WTC11 (cell line): ENCODE data around the gene H6PD. TPM values are rescaled to one million over a fixed set of nuclear protein-coding genes. Genes with fewer than 3 reads are reported as not detected.

Source experiments
- ATAC-seq: fragments of 200-7000 bp; cut with Tn5 transposase; 2 replicates; pipeline ENCODE4 v1.10.0; 2021; ENCODE audit warnings: mild to moderate bottlenecking, moderate library complexity
- CTCF ChIA-PET: fragments of 300-600 bp; sonication (Branson Sonifier 250); formaldehyde crosslinking; loops from one replicate; lab custom pipeline; 2021; ENCODE audit warnings: antibody characterized with exemption; lab: Charles Lee
- POLR2A ChIA-PET: fragments of 350-600 bp; sonication (Branson Sonifier 250); formaldehyde crosslinking; loops from one replicate; lab custom pipeline; 2021; ENCODE audit warnings: antibody characterized with exemption; lab: Charles Lee
- DNase-seq: peaks from one replicate; pipeline ENCODE4 v3.0.0; 2021; ENCODE audit warnings: low spot score
- H3K27ac Mint-ChIP-seq: 2 replicates; pipeline ENCODE4 v1.8.0; 2021; ENCODE audit warnings: mixed read lengths
- H3K27me3 Mint-ChIP-seq: 2 replicates; pipeline ENCODE4 v1.8.0; 2021; ENCODE audit warnings: low read depth, mild to moderate bottlenecking, moderate library complexity, mixed read lengths
- H3K36me3 Mint-ChIP-seq: 2 replicates; pipeline ENCODE4 v1.8.0; 2021; ENCODE audit warnings: mixed read lengths
- H3K4me1 Mint-ChIP-seq: 2 replicates; pipeline ENCODE4 v1.8.0; 2022; ENCODE audit warnings: mixed read lengths
- H3K4me3 Mint-ChIP-seq: 2 replicates; pipeline ENCODE4 v1.8.0; 2021; ENCODE audit warnings: mild to moderate bottlenecking, moderate library complexity, mixed read lengths
- H3K9me3 Mint-ChIP-seq: 2 replicates; pipeline ENCODE4 v1.8.0; 2021; ENCODE audit warnings: mixed read lengths
- ATF1 ChIP-seq: sonication (generic); formaldehyde crosslinking; IDR thresholded peaks from 2 replicates; pipeline ENCODE4 v1.8.1; 2023; ENCODE audit warnings: mild to moderate bottlenecking, moderate library complexity, missing genetic modification reagents
- ATF3 ChIP-seq: sonication (generic); formaldehyde crosslinking; conservative IDR thresholded peaks from 2 replicates; pipeline ENCODE4 v1.8.1; 2022; ENCODE audit warnings: mild to moderate bottlenecking, missing genetic modification reagents
- CBFB ChIP-seq: sonication (generic); formaldehyde crosslinking; IDR thresholded peaks from 2 replicates; pipeline ENCODE4 v1.8.1; 2022; ENCODE audit warnings: mild to moderate bottlenecking, low read depth, missing genetic modification reagents
- E2F4 ChIP-seq: sonication (generic); formaldehyde crosslinking; IDR thresholded peaks from 2 replicates; pipeline ENCODE4 v1.8.1; 2022; ENCODE audit warnings: low read depth, mild to moderate bottlenecking, moderate library complexity, missing genetic modification reagents, borderline replicate concordance
- ERG ChIP-seq: fragments of 250-450 bp; sonication (Bioruptor Pico); IDR thresholded peaks from 2 replicates; pipeline ENCODE4 v1.8.0; 2021; ENCODE audit warnings: mild to moderate bottlenecking
- GRHL2 ChIP-seq: fragments of 250-450 bp; sonication (Bioruptor Pico); IDR thresholded peaks from 2 replicates; pipeline ENCODE4 v1.8.0; 2022; ENCODE audit warnings: mild to moderate bottlenecking, moderate library complexity; ENCODE audit not compliant: insufficient replicate concordance, severe bottlenecking
- MXD4 ChIP-seq: fragments of 250-450 bp; sonication (Bioruptor Pico); IDR thresholded peaks from 2 replicates; pipeline ENCODE4 v1.8.0; 2021; ENCODE audit warnings: mild to moderate bottlenecking, moderate library complexity, borderline replicate concordance
- TEAD4 ChIP-seq: sonication (generic); formaldehyde crosslinking; IDR thresholded peaks from 2 replicates; pipeline ENCODE4 v1.8.0; 2022; ENCODE audit warnings: mild to moderate bottlenecking, missing genetic modification reagents
- USF1 ChIP-seq: sonication (generic); formaldehyde crosslinking; IDR thresholded peaks from 2 replicates; pipeline ENCODE4 v1.8.0; 2022; ENCODE audit warnings: mild to moderate bottlenecking, missing genetic modification reagents
- ZBTB21 ChIP-seq: sonication (generic); formaldehyde crosslinking; IDR thresholded peaks from 2 replicates; pipeline ENCODE4 v1.8.1; 2023; ENCODE audit warnings: mild to moderate bottlenecking, missing genetic modification reagents, borderline replicate concordance
- ZNF121 ChIP-seq: sonication (generic); formaldehyde crosslinking; IDR thresholded peaks from 2 replicates; pipeline ENCODE4 v1.8.0; 2023; ENCODE audit warnings: missing genetic modification reagents
- total RNA-seq: library from RNA; stranded (reverse); gene quantifications from 3 replicates; pipeline ENCODE4 v1.2.3, GENCODE V29; 2021
- TF ChIP-seq, protein P1 (sequence below): sonication (generic); formaldehyde crosslinking; IDR thresholded peaks from 2 replicates; pipeline ENCODE4 v1.8.1; 2022; ENCODE audit warnings: mild to moderate bottlenecking, moderate library complexity, missing genetic modification reagents
- TF ChIP-seq, protein P2 (sequence below): sonication (generic); formaldehyde crosslinking; IDR thresholded peaks from 2 replicates; pipeline ENCODE4 v1.8.0; 2022; ENCODE audit warnings: missing genetic modification reagents
- TF ChIP-seq, protein P3 (sequence below): sonication (generic); formaldehyde crosslinking; IDR thresholded peaks from 2 replicates; pipeline ENCODE4 v1.8.1; 2023; ENCODE audit warnings: mild to moderate bottlenecking, missing genetic modification reagents, borderline replicate concordance
- TF ChIP-seq, protein P4 (sequence below): sonication (generic); formaldehyde crosslinking; IDR thresholded peaks from 2 replicates; pipeline ENCODE4 v1.8.1; 2022; ENCODE audit warnings: low read depth, missing genetic modification reagents, borderline replicate concordance

H6PD gene
- total RNA-seq, 1 experiment from 2014 or later, result 7.4 TPM

- TF ChIP-seq, protein P1, sequence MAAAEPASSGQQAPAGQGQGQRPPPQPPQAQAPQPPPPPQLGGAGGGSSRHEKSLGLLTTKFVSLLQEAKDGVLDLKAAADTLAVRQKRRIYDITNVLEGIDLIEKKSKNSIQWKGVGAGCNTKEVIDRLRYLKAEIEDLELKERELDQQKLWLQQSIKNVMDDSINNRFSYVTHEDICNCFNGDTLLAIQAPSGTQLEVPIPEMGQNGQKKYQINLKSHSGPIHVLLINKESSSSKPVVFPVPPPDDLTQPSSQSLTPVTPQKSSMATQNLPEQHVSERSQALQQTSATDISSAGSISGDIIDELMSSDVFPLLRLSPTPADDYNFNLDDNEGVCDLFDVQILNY, result no peak
These were observed 11.1 kb downstream of the H6PD start (continued) for GRCh38 chr1:9245661-9246060.

- H3K27me3 Mint-ChIP-seq, result no peaks in the 10 kb centered on the region
- no peaks in the 10 kb centered on the region for H3K36me3 Mint-ChIP-seq
- no peak for ATAC-seq
- no peak for DNase-seq
- ChIA-PET CTCF (interaction anchor here (1.2 to 10.2 kb wide), 5 partner anchors 12 to 241 kb away, joined by 3 to 154 read pairs (median 5); partner anchors contain the start of gene H6PD), POLR2A (no interaction called here)
- no peak overlapping the region for H3K4me3 Mint-ChIP-seq
- H3K4me1 Mint-ChIP-seq, result peaks cover 32% of the 10 kb centered on the region
- no peaks in the 10 kb centered on the region for H3K9me3 Mint-ChIP-seq
- TF ChIP-seq MXD4 (CRISPR knock-in tag) (no peak), ATF3 (CRISPR knock-in tag) (no peak), ATF1 (CRISPR knock-in tag) (no peak), TEAD4 (CRISPR knock-in tag) (no peak), ZNF121 (CRISPR knock-in tag) (no peak), CBFB (CRISPR knock-in tag) (no peak)
- TF ChIP-seq, protein P2, sequence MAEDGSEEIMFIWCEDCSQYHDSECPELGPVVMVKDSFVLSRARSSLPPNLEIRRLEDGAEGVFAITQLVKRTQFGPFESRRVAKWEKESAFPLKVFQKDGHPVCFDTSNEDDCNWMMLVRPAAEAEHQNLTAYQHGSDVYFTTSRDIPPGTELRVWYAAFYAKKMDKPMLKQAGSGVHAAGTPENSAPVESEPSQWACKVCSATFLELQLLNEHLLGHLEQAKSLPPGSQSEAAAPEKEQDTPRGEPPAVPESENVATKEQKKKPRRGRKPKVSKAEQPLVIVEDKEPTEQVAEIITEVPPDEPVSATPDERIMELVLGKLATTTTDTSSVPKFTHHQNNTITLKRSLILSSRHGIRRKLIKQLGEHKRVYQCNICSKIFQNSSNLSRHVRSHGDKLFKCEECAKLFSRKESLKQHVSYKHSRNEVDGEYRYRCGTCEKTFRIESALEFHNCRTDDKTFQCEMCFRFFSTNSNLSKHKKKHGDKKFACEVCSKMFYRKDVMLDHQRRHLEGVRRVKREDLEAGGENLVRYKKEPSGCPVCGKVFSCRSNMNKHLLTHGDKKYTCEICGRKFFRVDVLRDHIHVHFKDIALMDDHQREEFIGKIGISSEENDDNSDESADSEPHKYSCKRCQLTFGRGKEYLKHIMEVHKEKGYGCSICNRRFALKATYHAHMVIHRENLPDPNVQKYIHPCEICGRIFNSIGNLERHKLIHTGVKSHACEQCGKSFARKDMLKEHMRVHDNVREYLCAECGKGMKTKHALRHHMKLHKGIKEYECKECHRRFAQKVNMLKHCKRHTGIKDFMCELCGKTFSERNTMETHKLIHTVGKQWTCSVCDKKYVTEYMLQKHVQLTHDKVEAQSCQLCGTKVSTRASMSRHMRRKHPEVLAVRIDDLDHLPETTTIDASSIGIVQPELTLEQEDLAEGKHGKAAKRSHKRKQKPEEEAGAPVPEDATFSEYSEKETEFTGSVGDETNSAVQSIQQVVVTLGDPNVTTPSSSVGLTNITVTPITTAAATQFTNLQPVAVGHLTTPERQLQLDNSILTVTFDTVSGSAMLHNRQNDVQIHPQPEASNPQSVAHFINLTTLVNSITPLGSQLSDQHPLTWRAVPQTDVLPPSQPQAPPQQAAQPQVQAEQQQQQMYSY, result no peak
- TF ChIP-seq, protein P3, sequence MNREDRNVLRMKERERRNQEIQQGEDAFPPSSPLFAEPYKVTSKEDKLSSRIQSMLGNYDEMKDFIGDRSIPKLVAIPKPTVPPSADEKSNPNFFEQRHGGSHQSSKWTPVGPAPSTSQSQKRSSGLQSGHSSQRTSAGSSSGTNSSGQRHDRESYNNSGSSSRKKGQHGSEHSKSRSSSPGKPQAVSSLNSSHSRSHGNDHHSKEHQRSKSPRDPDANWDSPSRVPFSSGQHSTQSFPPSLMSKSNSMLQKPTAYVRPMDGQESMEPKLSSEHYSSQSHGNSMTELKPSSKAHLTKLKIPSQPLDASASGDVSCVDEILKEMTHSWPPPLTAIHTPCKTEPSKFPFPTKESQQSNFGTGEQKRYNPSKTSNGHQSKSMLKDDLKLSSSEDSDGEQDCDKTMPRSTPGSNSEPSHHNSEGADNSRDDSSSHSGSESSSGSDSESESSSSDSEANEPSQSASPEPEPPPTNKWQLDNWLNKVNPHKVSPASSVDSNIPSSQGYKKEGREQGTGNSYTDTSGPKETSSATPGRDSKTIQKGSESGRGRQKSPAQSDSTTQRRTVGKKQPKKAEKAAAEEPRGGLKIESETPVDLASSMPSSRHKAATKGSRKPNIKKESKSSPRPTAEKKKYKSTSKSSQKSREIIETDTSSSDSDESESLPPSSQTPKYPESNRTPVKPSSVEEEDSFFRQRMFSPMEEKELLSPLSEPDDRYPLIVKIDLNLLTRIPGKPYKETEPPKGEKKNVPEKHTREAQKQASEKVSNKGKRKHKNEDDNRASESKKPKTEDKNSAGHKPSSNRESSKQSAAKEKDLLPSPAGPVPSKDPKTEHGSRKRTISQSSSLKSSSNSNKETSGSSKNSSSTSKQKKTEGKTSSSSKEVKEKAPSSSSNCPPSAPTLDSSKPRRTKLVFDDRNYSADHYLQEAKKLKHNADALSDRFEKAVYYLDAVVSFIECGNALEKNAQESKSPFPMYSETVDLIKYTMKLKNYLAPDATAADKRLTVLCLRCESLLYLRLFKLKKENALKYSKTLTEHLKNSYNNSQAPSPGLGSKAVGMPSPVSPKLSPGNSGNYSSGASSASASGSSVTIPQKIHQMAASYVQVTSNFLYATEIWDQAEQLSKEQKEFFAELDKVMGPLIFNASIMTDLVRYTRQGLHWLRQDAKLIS (CRISPR knock-in tag), result no peak
- H3K27ac Mint-ChIP-seq, result no peak overlapping the region
These were observed 11.6 kb downstream of the H6PD start for GRCh38 chr1:9246215-9246614.

GRCh38 chr1:9246841-9247785 lies 12.5 kb downstream of the H6PD start:
- ATAC-seq, result peak; percentile 19; the same call in 1 of the 2 replicates
- CTCF ChIA-PET, result interaction anchor here (0.8 to 10.2 kb wide), 14 partner anchors 7 to 242 kb away, joined by 3 to 154 read pairs (median 5); partner anchors contain the start of gene H6PD
- DNase-seq, result peak; percentile 38
- H3K27ac Mint-ChIP-seq, result no peak overlapping the region
- no peaks in the 10 kb centered on the region for H3K9me3 Mint-ChIP-seq
- no peak overlapping the region for H3K4me3 Mint-ChIP-seq
- no peaks in the 10 kb centered on the region for H3K27me3 Mint-ChIP-seq
- POLR2A ChIA-PET, result no interaction called here
- no peaks in the 10 kb centered on the region for H3K36me3 Mint-ChIP-seq
- peaks cover 33% of the 10 kb centered on the region for H3K4me1 Mint-ChIP-seq
- TF ChIP-seq ZBTB21 (no peak), ERG (no peak), E2F4 (no peak), USF1 (CRISPR knock-in tag) (no peak), GRHL2 (no peak)
- TF ChIP-seq, protein P4, sequence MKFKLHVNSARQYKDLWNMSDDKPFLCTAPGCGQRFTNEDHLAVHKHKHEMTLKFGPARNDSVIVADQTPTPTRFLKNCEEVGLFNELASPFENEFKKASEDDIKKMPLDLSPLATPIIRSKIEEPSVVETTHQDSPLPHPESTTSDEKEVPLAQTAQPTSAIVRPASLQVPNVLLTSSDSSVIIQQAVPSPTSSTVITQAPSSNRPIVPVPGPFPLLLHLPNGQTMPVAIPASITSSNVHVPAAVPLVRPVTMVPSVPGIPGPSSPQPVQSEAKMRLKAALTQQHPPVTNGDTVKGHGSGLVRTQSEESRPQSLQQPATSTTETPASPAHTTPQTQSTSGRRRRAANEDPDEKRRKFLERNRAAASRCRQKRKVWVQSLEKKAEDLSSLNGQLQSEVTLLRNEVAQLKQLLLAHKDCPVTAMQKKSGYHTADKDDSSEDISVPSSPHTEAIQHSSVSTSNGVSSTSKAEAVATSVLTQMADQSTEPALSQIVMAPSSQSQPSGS (CRISPR knock-in tag), result no peak
